Fibroblast of skin of abdomen (primary cell): Measurements from ENCODE around the gene FAF2.
"Not testable (repeated sequence)": the region's sequence is repeated elsewhere in the genome, so short reads cannot be mapped to it uniquely, and the experiment has no call there.

Source experiments
- DNase-seq: peaks from one replicate; pipeline ENCODE4 v3.0.0-alpha.2; 2013

The FAF2 gene

GRCh38 chr5:176458904-176459561 is 10.8 kb downstream of the FAF2 start:
- no peak for DNase-seq

- DNase-seq = no peak
These were observed 13.2 kb downstream of the FAF2 start for GRCh38 chr5:176461349-176461748.

- no peak for DNase-seq
These were observed 15.1 kb downstream of the FAF2 start for GRCh38 chr5:176463113-176463764.

- peak; percentile 39 for DNase-seq
These were observed 18.2 kb downstream of the FAF2 start for GRCh38 chr5:176466245-176466871.

- DNase-seq = no peak
These were observed 21.1 kb downstream of the FAF2 start for GRCh38 chr5:176469296-176469695.

GRCh38 chr5:176470539-176470938 is 22.4 kb downstream of the FAF2 start:
- DNase-seq = no peak

GRCh38 chr5:176471098-176471497 is 22.9 kb downstream of the FAF2 start:
- DNase-seq = no peak

- DNase-seq = no peak
These were observed 25.3 kb downstream of the FAF2 start for GRCh38 chr5:176473335-176474006.

GRCh38 chr5:176474476-176474875 is 26.3 kb downstream of the FAF2 start:
- DNase-seq = peak; percentile 53

- DNase-seq = no peak
These were observed 33.5 kb downstream of the FAF2 start for GRCh38 chr5:176481711-176482110.

- DNase-seq = no peak
These were observed 37.0 kb downstream of the FAF2 start for GRCh38 chr5:176485176-176485575.

- no peak for DNase-seq
These were observed 38.1 kb downstream of the FAF2 start for GRCh38 chr5:176486189-176486757.

- not testable (repeated sequence) for DNase-seq
These were observed 39.0 kb downstream of the FAF2 start for GRCh38 chr5:176487160-176487559.

- no peak for DNase-seq
These were observed 40.9 kb downstream of the FAF2 start for GRCh38 chr5:176489077-176489476.

GRCh38 chr5:176490301-176490700 is 42.1 kb downstream of the FAF2 start:
- no peak for DNase-seq

GRCh38 chr5:176491101-176491502 is 42.9 kb downstream of the FAF2 start:
- no peak for DNase-seq

- no peak for DNase-seq
These were observed 43.7 kb downstream of the FAF2 start for GRCh38 chr5:176491901-176492300.

- DNase-seq = peak; percentile 33
These were observed 44.2 kb downstream of the FAF2 start for GRCh38 chr5:176492431-176492830.

- peak; percentile 10 for DNase-seq
These were observed 49.7 kb downstream of the FAF2 start for GRCh38 chr5:176497852-176498251.

- DNase-seq = no peak
These were observed 51.1 kb downstream of the FAF2 start for GRCh38 chr5:176499273-176499672.

- no peak for DNase-seq
These were observed 52.3 kb downstream of the FAF2 start for GRCh38 chr5:176500511-176500910.

- peak; percentile 72 for DNase-seq
These were observed 53.1 kb downstream of the FAF2 start for GRCh38 chr5:176501333-176501732.

- DNase-seq = no peak
These were observed 55.3 kb downstream of the FAF2 start for GRCh38 chr5:176503496-176503895.
